ENCODE measurements around the gene DDAH1. TPM values are rescaled to one million over a fixed set of nuclear protein-coding genes. Genes with fewer than 3 reads are reported as not detected.

DDAH1 gene
- total RNA-seq, 1 donor from 2014 or later, result 0.05 TPM

DNA sequence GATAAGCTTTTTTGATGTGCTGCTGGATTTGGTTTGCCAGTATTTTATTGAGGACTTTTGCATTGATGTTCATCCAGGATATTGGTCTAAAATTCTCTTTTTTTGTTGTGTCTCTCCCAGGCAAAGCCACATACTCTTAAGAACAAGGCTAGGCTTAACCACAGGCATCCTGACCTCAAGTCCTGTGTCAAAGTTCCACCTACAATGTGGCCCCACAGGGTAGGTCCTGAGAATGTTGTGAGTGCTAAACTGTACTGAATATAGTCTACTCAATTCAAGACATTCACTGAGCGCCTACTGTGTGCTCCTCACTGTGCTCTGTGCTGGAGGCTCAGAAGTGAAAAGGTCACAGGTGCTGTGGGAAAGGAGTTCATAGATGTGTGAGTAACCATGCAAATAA, 20.6 kb downstream of the DDAH1 start:
- intact Hi-C loops (cut with micrococcal nuclease), result no loop called here

DNA sequence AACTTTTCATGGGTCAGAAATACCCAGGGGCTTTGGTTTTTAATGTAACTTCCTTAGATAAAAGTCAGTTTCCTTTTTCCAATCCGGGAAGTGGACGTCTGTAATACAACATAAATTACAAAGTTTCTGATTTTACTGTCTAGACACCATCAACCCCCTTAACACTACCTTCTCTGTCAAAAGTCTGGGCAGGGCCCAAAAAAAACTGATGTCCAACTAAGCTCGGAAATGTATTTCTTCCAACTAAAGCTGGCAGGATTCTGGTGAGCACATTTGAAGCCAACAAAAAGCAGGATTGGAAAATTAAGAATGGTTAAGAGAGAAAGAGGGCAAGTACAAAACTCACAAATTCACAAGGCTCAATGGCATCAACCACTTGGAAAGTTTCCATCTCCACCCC, 24.3 kb downstream of the DDAH1 start:
- intact Hi-C loops (cut with micrococcal nuclease), result no loop called here

DNA sequence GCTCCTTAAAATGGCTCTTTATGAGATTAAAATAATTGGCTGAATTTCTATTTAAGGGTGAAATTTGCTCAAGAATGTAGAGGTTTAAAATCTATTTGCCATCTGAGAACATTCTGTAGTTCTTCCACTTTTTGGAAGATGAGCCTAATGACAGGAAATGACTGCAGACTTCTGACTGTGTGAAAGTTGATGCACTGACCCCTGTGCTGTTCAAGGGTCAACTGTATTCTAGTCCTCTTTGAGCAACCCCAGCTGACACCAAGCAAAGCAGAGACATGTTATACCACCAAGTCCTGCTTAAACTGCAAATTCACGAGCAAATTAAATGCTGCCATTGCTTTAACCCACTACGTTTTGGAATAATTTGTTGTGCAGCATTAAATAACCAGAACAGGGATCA, 26.6 kb downstream of the DDAH1 start:
- intact Hi-C loops (cut with micrococcal nuclease), result no loop called here

DNA sequence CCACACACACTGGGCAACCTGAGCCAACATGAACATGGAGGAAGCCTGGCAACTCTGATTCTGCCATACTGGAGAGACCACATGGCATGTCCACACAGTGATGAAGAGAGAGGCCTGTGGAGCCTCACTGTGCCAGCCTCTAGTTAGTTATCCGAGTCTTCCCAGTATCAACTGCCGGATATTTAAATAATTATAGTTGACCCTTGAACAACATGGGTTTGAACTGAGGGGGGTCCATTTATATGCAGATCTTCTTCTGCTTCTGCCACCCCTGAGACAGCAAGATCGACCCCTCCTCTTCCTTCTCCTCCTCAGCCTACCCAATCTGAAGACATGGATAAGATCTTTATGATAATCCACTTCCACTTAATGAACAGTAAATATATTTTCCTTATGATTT, 27.8 kb downstream of the DDAH1 start:
- intact Hi-C loops (cut with micrococcal nuclease), result no loop called here

DNA sequence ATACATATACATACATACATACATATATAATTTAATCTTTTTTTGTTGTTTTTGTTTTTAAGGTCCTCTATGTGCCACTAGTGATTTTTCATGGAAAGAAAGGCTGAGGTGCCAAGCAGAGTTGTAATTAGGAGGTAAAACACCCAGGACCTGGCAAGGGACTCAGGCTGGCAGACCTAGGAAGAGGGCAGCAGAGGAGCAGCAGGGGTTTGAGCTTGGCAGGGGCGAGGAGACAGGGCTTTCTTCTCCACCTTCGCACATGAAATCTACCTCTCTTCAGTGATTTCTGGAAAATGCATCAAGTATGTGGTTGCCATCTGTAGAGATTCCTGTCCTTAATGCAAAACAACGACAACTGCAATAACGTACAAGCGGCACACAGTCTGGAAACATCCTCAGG, 31.9 kb downstream of the DDAH1 start:
- intact Hi-C loops (cut with micrococcal nuclease), result no loop called here

DNA sequence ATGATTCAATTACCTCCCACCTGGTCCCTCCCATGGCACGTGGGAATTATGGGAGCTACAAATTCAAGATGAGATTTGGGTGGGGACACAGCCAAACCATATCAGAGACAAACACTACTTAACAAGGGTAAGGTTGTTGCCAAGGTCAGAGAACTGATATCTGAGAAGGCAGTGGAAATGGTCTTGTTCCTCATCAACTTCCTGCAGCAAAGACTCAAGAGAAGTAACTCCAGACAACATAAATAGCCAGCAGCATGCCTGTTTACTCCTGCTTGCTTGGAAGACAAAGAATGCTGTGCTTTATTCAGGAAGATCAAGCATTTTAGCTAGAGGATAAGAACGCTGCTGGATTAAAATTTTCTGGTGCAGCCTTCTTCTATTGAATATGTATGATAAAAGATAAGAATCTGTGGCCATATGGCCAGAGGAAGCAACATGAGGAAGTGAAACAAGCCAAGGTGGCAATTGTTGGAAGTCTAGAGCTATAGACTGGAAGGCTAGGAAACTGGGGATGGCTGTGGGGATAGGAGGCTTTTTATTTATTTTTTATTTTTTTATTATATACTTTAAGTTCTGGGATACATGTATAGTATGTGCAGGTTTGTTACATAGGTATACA, 36.4 kb downstream of the DDAH1 start:
- intact Hi-C loops (cut with micrococcal nuclease), result no loop called here

DNA sequence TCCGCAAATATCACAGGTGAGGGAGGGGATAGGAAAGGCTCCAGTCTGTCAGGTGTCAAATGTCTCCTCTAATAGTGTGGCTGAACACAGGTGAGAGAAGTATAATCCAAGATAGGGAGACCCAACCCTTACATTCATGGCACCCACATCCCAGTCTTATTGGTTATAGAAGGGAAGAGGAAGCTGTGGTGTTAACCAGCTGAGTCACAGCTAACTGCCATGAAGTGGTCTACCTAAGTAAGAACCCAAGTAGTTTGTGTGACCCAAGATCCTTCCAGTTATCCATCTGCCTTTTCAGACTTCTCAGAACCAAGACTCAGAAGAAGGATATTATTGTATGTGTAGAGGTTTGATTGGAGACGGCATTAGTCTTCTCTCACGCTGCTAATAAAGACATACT, 37.1 kb downstream of the DDAH1 start:
- intact Hi-C loops (cut with micrococcal nuclease), result no loop called here

DNA sequence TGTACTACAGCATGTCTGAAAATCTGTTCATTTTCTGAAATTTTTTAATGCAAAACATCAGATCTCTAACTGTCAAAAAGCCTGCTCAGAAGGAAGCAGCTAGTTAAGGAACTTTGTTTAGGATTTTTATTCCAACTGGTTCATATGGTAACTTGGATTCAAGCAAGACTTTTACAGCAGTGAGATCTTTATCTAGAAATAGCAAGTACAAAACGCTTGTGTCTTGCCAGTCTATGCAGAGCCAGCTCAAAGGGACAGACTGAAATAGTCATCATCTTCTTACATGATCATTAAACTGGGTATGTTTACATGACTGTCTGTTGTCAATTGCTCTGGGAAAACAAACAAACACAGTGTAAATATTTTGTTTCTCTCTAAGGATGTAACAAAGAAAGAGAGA, 37.6 kb downstream of the DDAH1 start:
- intact Hi-C loops (cut with micrococcal nuclease), result no loop called here

DNA sequence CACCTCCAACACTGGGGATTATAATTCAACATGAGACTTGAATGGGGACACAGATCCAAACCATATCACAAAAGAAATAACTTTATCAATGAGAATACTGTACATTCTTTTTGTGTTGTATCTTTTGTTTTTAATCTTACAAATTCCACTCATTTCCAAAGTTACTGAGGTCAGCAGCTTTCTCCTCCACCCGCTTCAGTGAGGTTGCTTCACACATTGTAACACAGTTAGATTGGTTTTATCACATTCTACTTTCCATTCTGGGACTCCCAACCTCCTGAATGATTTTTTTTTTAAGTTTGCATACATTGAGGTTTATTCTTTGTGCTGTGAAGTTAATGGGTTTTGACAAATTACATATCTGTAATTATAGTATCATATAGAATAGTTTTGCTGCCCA, 43.8 kb downstream of the DDAH1 start:
- intact Hi-C loops (cut with micrococcal nuclease), result no loop called here

DNA sequence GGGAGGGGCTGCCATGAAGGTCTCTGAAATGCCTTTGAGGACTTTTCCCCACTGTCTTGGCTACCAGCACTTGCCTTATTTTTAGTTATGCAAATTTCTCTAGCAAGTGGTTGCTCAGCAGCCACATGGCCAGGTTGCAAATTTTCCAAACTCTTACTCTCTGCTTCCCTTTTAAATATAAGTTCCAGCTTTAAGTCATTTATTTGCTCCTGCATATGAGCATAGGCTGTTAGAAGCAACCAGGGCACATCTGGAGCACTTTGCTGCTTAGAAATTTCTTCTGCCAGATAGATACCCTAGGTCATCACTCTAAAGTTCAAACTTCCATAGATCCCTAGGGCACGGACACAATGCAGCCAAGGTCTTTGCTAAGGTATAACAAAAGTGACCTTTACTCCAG, 44.8 kb downstream of the DDAH1 start:
- intact Hi-C loops (cut with micrococcal nuclease), result no loop called here

DNA sequence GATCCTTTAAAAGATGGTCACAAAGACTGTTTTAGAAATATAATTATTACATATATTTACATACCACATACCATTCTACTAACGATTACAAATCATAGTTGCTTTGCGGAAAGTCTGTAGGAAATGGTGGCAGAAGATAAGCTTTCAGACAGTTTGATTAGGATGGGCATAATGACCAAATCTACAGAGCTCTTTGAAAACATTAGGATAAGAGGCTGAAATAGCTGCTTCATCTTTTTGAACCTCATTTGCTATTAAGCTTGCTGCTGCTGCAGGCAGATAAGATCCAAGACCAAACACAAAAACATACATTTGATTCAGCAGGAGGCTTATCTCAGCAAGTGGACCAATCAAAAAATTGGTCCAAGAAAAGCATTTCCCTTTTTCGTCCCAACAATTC, 47.1 kb downstream of the DDAH1 start:
- intact Hi-C loops (cut with micrococcal nuclease), result no loop called here

DNA sequence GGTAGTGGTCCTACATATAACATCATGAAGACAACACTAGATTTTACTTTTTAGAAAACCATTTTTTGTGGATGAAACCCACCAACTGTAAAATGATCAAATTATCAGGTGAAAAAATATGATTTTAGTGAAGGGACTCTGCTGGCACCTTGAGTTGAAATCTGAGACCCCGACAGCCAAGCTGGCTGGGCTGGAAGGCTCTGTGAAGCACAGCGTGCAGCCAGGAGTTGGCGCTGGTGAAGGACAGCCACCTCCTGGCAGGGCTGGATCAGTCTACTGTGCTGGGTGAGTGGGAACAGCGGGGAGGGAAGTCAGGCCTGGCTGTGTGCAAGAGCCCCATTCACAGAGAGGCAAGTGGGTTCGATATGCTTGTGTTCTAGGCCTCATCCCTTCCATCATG, 47.9 kb downstream of the DDAH1 start:
- intact Hi-C loops (cut with micrococcal nuclease), result no loop called here

DNA sequence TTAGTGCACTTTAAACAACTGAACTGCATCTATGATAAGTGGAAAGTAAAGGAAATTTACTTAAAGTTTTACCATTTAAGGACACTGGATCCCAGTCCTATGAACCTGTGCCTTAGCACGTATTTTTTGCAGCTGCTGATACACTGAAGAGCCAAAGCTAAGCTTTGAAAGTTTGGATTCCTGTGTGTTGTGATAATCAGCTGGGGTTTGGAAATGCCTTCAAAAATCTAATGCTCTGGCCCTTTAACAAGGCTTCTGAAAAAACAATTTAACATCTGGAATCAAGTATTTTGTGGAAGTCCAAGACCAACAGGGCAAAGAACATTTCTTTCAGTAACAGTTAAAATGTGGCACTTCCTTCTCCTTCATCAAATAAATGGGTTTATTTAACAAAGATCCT, 51.8 kb downstream of the DDAH1 start:
- intact Hi-C loops (cut with micrococcal nuclease), result no loop called here

DNA sequence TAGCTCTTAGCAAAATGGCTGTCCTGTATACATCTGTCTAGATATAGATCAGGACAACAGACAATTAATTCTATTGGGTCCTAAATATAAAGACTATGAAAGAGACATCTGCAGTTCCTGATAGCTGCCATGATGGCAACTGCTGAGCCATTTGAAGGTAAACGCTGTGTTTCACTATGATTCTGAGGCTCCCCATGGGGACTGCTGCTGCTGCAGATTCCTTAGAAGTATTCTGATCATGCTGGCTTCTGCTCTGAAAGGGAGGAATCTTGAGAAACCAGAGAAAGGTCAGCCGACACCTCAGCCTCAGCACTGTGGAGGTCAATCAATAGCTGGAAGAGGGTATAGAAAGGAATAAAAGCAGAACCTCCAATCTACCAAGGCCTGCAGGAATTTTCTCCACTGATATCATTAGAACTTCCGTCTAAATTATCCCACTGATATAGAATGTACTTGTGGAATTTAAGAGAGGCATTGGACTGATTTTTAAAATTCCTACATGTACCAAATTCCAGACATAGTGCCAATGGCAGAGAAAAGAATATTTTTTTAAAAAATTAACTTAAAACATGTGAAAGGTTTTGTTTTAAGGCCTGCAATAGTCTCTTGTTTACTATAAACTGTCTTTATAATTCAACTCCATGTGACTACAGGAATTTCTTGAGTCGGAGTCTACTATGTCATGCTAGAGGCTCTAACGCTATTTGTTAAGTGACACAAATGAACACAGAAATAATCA, 53.2 kb downstream of the DDAH1 start:
- intact Hi-C loops (cut with micrococcal nuclease), result no loop called here

DNA sequence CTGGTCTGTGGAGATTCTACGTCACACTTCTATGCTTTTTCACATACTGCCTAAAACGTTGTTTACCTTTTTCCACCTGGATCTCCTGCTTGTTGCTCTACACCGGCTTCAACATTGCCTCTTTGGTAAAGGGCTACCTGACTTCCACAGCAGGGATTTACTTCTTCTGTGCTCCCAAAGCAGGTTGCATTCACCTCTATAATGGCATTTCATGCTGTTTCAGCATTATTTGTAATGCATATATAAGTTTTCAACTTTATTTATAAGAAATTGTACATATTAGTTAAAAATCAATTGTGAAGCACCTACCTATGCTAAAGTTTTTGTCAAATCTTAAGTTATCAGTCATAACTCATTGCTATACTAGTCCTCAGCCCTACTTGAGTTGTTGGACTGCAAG, 55.4 kb downstream of the DDAH1 start:
- intact Hi-C loops (cut with micrococcal nuclease), result loop anchor here (2.0 kb wide), 1 partner anchor 21 kb away; no protein-coding TSS in a partner anchor

DNA sequence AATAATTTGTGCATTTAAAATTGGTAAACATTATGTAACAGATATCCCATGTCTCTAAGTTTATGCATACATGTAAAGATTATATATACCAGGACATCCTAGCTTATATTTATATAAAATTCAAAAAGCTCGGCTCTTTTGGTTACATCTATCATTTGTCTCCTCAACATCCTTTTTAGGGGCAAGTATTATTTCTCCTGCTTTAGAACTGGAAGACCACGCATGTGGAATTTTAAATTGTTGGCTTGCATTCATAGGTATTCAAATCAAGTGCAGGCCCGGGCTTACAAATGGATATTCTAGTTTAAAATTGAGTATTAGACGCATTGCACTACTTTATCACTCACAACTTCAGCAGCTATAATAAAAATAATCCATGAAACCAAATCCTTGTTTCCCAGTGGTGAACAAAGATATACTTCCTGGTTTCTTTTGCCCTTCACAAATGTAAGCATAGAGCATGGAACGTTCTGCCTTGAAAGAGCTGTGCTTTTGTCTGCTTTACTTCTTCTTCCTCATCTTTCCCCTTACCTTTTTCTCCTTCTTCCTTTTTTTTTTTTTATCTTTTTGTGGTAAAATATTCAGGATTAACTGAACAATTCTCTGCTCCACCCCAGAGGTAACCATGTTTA, 57.1 kb downstream of the DDAH1 start:
- intact Hi-C loops (cut with micrococcal nuclease), result loop anchor here (2.0 kb wide), 1 partner anchor 19 kb away; no protein-coding TSS in a partner anchor

DNA sequence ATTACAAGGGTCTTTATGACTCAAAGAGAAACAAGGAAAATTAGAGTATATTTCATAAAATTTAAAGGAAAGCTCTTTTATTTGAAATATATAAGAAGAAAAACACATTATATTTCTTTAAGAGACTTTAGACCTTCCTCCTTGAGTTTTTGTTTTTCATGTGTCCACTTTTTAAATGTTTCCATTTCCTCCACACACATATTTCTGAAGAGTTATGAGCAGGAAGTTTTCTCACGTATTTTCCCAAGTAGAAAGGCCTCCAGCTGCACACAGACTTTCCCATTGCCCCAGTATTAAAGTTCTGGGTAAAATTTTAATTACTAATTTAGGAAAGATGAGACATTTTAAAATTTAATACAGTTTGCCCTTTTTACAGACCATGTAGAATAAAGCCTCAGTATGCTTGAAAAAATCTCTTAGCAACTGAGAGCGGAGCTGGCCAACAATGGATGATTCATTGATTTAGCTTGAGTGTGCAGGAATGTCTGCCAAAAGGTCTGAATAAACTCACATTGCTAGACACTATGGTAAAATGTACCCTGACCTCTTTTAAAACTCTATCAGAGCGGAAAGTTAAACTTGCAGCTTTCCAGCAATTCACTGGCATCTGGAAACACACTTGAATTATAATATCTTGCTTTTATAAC, 57.9 kb downstream of the DDAH1 start:
- intact Hi-C loops (cut with micrococcal nuclease), result no loop called here

DNA sequence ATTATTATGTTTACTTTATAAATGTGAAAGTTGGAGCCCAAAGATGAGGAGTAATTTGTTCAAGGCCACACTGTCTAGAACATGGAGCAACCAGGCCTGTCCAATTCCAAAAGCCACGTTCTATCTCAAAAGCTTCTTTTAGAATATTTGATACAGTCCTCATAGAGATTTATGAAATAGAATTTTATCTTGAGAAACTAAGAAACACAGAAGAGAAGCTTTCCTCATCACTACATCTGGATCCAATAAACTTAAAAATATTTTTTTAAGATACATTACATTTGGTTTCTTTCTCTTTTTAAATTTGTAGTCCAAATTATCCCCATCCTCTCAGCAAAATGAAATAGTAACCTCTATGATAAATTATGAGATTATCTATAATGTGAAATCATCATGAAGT, 58.9 kb downstream of the DDAH1 start:
- intact Hi-C loops (cut with micrococcal nuclease), result no loop called here

DNA sequence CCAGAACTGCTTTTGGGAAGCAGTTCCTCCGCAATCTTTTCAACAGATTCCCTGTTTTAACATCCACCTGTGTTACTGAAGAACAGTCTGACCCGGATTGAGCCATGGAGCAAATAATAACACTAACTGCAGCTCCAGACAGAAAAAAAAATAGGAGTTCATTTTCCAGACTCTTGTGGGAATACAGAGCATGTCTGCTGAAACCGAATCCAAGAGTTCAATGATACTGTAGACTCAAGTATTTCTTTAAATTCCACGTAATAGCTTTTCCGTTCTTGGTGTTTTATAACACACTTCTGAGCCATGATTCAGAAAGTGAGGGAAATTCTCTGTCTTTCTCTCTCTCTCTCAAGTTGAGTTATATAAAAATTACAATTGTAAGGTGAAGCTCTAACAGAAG, 60.6 kb downstream of the DDAH1 start:
- intact Hi-C loops (cut with micrococcal nuclease), result no loop called here

DNA sequence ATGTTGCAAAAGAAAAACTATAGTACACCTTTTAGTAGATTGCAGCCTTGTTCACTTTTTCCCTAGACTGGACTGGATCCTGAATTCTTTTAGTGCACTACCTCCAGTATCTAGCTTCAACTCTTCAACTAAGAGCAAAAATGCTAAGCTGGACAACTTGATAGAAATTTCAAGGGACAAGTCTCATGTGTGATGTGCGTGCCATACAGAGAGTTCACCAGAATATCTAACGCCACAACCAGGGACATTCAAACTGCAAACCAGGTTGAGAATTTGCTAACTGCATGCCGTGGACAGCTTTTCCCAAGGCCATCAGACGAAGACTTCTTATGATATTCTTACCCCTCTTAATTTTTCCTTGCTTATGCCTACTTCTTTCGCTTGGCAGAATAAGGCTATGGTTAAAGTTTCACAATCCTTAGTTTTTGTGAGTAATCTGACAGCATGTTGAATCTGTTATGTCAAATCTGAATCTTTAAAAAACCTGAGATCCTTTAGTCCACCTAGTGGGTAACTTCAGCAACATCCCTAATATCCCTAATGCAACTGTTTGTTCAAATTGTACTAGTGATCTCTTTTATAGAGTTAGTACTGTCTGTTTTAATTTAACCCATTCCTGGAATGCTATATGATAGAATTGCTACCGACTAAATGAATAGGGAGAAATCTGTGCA, 66.4 kb downstream of the DDAH1 start:
- intact Hi-C loops (cut with micrococcal nuclease), result no loop called here

DNA sequence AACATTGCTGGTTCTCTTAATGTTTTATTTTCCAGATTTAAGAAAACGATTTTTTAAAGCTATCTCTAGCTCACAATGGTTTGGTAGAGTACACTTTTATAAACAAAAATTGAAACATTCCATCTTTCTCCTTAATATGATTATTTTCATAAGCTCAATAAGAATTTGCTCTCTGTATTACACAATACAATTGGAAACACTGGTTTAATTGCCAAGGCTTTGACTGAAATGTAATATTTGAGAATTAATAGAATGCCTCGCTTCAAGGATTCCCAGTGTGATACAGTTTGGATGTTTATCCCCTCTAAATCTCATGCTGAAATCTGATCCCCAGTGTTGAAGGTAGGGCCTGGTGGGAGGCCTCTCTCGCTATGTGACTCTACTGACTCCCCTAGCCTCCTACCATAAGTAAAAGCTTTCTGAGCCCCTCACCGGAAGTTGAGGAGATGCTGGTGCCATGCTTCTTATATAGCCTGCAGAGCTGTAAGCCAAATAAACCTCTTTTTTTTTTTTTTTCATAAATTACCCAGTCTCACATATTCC, 67.4 kb downstream of the DDAH1 start:
- intact Hi-C loops (cut with micrococcal nuclease), result no loop called here

All from T-helper 2 cell treated with Interferon-gamma antibody and Interleukin-4, amounts not matched to agents 100 ng/mL and 5 ng/mL, for 36 hours (primary cell).